Stimulated activated CD4-positive, alpha-beta T cell treated with anti-CD3 and anti-CD28 coated beads, Interleukin-15, amount 100 ng/mL, for 24 hours (primary cell): ENCODE measurements around the gene SP2.

Experiments used
- DNase-seq: peaks from one replicate; pipeline ENCODE4 v3.0.0-alpha.2; 2020

Gene SP2

GRCh38 chr17:47953909-47954308 is 57.9 kb downstream of the SP2 start:
- no peak for DNase-seq

- no peak for DNase-seq
Observed at GRCh38 chr17:47955497-47956461, 59.7 kb downstream of the SP2 start.

DNA sequence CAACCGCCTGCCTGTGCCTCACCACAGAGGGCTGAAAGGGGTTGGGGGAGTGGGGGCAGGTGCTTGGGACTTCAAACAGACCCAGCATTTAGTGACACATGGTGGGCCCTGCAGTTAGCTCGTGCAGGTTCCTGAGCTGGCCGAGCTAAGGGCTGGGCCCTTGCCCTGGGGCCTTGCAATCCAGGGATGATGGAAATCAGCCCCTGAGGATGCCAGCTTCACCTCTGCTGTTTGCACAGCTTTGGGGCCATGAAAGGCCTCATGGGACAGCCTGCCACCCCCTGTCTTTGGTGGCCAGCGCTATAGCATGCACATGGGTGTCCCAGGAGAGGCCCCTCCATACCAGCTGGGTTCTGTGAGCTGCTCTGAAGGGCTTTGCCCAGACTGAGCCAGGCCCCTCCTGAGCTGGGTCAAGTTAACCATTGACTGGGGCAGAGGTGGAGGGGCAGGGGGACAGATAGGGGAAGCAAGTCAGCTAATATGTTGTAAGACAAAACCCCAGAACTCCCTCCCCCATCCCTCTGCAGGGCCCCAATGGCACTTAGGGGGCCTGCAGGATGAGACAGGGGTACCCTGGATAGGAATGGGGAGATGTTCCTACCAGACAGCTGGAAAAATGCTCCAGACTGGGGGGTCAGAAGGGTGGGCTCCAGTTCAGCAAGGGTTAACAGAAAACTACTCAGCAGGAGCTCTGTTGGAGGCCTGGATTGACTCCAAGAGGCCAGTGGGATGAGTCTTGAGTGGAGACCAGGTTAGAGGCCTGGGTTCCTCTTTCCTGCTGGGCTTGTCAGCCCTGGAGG is 61.0 kb downstream of the SP2 start:
- no peak for DNase-seq

GRCh38 chr17:47957591-47958490 is 61.8 kb downstream of the SP2 start, which contains the start of gene PRR15L:
TSS of gene PRR15L (minus strand) at chr17:47957883. CDS start at chr17:47953234, 4,649 bp downstream.
- DNase-seq: no peak

- DNase-seq: no peak
Observed at GRCh38 chr17:47959825-47960655, 64.0 kb downstream of the SP2 start.

GRCh38 chr17:47961406-47961805 is 65.4 kb downstream of the SP2 start:
- DNase-seq: no peak

DNA sequence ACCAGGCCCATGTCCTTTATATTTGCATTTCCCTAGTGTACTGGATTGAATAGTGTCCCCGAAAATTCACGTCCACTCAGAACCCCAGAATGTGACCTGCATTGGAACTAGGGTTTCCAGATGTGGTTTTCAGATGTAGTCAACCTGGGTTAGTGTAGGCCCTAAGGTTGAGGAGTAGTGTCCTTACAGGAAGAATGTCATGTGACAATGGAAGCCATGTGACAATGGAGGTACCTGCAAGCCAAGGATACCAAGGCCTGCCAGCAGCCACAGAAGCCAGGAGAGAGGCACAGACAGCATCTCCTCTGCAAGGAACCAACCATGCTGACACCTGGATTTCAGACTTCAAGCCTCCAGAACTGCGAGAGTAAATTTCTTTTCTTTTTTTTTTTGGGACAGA is 66.9 kb downstream of the SP2 start:
- DNase-seq: no peak

GRCh38 chr17:47964856-47965255 is 68.8 kb downstream of the SP2 start:
- DNase-seq: no peak

DNA sequence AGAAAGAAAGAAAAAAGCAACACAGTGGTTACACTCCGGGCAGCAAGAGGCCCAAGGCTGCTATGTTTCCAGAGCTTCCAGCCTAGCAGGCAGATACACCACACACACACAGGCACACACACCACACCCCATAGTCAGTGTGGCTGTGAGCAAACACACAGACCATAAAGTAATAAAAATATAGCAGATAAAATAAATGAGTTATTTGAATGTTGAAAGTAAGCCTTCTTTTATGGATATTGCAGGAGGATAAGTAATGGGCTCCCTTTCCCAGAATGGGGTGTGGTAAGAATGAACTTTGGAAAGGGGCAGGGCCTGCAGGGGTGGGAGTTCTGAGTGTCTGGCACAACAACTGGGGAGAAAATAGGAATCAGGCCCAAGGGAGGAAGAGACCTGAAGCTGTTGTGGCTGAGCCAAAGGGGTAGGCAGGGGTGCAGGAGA is 70.1 kb downstream of the SP2 start:
- no peak for DNase-seq

GRCh38 chr17:47967607-47968252 is 71.7 kb downstream of the SP2 start:
- no peak for DNase-seq

DNA sequence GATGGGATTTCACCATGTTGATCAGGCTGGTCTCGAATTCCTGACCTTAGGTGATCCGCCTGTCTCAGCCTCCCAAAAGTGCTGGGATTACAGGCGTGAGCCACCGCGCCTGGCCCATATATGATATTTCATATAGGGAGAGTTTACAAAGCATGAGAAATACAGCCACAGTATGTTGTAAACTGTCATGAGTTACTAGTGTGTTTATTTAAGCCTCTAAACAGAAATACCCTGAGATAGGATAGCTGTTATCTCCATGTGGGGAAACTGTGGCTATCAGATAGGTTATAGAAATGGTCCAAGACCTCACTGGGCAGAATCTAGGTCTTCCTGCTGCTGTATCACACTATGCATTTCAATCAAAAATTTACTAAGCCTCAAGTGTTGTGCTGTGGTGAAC is 72.8 kb downstream of the SP2 start:
- DNase-seq: no peak

GRCh38 chr17:47969930-47970724 is 74.1 kb downstream of the SP2 start:
- DNase-seq: no peak

DNA sequence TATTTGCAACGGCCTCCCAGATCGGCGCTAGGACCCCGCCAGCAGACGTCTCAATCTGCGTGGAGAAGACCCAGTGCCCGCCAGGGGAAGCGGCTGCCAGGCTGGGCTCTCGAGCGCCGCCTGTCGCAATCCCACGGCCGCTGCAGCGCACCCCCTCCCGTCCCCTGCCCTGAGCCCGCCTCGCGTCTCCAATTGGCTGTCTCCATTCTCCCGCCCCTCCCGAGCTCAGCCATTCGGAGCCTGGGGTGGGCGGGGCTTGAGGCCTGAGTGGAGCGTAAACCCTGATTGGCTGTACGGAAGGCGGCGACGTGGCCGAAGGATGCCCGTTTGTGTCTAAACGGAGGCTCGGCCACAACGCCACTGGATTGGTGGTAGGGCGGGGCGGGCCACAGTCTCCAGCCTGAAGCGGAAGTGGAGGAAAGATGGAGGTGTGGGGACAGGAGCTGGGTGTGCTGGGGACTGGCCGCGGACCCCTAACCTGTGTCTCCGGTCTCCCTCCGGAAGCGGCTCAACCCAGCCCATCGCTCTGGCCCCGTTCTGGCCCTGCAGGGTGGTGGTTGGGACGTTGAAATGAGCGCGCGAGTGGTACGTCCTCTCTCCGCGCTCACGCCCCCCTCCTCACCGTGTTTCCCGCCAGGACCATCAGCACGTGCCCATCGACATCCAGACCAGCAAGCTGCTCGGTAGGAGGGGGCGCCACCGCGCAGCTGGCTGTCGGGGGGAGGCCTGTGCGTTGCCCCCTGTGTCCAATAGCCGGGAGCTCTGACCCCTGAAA is 74.9 kb downstream of the SP2 start, which contains the start of gene CDK5RAP3:
TSS of gene CDK5RAP3 (plus strand) at position 389 of the 775 bp plus-strand sequence. CDS start at position 423, 34 bp downstream.
- DNase-seq: peak; percentile 100

DNA sequence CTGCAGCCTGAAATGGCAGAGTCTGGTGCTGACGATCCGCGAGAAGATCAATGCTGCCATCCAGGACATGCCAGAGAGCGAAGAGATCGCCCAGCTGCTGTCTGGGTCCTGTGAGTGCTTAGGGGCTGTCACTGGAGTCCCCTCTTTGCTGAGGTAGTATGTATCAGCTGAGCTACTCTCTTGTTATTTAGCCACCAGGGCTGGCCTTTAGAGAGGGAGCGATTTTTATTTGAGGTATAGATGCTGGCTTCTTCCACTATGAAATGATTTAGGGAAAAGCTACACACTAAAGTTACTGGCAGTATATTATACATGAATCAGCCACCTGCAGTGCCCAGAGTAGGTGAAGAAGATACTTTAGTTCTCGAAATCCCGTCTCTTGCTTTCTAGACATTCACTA is 77.5 kb downstream of the SP2 start:
- DNase-seq: no peak

- DNase-seq: no peak
Observed at GRCh38 chr17:47975189-47975822, 79.3 kb downstream of the SP2 start.

GRCh38 chr17:47975823-47976205 is 79.8 kb downstream of the SP2 start:
- DNase-seq: no peak

- DNase-seq: peak; percentile 63
Observed at GRCh38 chr17:47978324-47978723, 82.3 kb downstream of the SP2 start.
